Duodenal mucosa (tissue), 2 donors: Measurements from ENCODE around the gene OR5AN1.
"Not testable (repeated sequence)": the region's sequence is repeated elsewhere in the genome, so short reads cannot be mapped to it uniquely, and the experiment has no call there.

ENCODE experiments used
- H3K27ac ChIP-seq: one replicate; pipeline ENCODE4 v1.7.0; 2013; ENCODE audit warnings: low read depth, low read length
- H3K27me3 ChIP-seq, 2 donors: one replicate each; pipeline ENCODE4 v1.7.0; 2013; ENCODE audit warnings: low read length in 2 of 2, control low read depth in 1 of 2; ENCODE audit not compliant: insufficient read depth in 2 of 2, control insufficient read depth in 1 of 2
- H3K36me3 ChIP-seq, 2 donors: one replicate each; pipeline ENCODE4 v1.7.0; 2013; ENCODE audit warnings: low read length in 2 of 2, control low read depth in 1 of 2; ENCODE audit not compliant: insufficient read depth in 2 of 2, control insufficient read depth in 1 of 2
- H3K4me1 ChIP-seq, 2 donors: one replicate each; pipeline ENCODE4 v1.7.0; 2013; ENCODE audit warnings: low read length in 2 of 2, control low read depth in 1 of 2; ENCODE audit not compliant: insufficient read depth in 2 of 2, control insufficient read depth in 1 of 2
- H3K4me3 ChIP-seq, 2 donors: one replicate each; pipeline ENCODE4 v1.7.0; 2013; ENCODE audit warnings: low read length in 2 of 2, low read depth in 1 of 2
- H3K9ac ChIP-seq, 2 donors: one replicate each; pipeline ENCODE4 v1.7.0; 2013; ENCODE audit warnings: low read length in 2 of 2, low read depth in 1 of 2
- H3K9me3 ChIP-seq, 2 donors: one replicate each; pipeline ENCODE4 v1.7.0; 2013; ENCODE audit warnings: low read length in 2 of 2, control low read depth in 1 of 2; ENCODE audit not compliant: control insufficient read depth in 1 of 2

Gene OR5AN1

DNA sequence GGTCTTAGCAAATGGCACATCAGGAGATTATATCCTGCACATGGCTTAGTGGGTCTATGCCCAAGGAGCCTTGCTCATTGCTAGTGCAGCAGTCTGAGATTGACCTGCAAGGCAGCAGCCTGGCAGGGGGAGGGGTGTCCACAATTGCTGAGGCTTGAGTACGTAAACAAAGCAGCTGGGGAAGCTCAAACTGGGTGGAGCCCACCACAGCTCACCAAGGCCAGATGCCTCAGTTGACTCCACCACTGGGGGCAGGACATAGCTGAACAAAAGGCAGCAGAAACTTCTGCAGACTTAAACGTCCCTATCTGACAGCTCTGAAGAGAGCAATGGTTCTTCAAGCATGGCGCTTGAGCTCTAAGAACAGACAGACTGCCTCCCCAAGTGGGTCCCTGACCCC, 13.6 kb downstream of the OR5AN1 start:
- H3K4me1 ChIP-seq, H3K9ac ChIP-seq, H3K36me3 ChIP-seq: not testable (repeated sequence)

DNA sequence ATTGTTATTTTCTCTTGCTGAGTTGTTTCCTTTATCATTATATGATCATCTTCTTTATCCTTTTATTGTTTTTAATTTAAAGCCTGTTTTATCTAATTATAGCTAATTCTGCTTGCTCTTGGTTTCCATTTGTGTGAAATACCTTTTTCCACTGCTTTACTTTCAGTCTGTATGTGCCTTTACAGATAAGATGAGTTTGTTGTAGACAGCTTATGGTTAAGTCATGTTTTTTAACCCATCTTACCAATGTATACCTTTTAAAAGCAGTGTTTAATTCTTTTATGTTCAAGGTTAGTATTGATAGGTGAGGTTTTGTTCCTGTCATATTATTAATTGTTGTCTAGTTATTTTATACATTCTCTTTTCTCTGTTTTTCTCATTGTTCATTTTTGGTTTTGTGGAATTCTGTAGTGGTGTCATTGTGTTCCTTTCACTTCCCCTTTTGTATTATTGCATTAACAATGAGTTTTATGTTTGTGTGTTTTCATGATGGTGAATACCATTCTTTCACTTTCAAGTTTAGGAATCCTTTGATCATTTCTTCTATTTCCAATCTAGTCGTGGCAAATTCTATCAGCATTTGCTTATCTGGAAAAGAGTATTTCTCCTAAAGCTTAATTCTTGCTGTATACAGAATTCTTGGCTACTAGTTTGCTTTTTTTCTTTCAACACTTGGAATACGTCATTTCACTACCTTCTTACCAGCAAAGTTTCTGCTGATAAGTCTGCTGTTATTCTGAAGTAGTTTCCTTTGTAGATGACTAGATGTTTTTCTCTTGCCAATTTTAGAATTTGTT, 21.8 kb downstream of the OR5AN1 start:
- Histone ChIP-seq H3K27me3 (no peaks in the 10 kb centered on the region), H3K9ac (no peak overlapping the region), H3K4me3 (no peak overlapping the region), H3K4me1 (no peaks in the 10 kb centered on the region), H3K27ac (no peak overlapping the region), H3K36me3 (no peaks in the 10 kb centered on the region), H3K9me3 (no peaks in the 10 kb centered on the region)

More for the DNA sequence above, 13.6 kb downstream of the OR5AN1 start:
- not testable (repeated sequence) for H3K27me3 ChIP-seq, H3K27ac ChIP-seq, H3K9me3 ChIP-seq, H3K4me3 ChIP-seq

DNA sequence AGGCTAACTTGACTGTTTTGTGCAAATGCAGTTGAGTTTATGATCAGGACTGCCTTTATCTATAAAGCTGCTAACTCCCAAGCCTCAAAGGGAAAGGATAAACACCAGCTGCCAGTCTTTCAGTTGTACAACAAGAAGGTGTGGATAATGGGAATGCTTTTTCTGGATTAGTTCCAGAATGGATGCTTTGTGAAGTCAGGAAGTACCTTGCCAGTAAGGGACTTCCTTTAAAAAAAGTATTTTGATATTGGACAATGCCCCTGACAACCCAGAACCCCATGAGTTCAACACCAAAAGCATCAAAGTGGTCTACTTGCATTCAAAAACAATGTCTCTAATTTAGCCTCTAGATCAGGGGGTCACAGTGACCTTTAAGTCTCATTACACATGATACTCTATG, 35.5 kb downstream of the OR5AN1 start:
- Histone ChIP-seq H3K27me3 (no peaks in the 10 kb centered on the region), H3K4me1 (no peaks in the 10 kb centered on the region), H3K27ac (no peak overlapping the region), H3K9me3 (no peaks in the 10 kb centered on the region), H3K4me3 (no peak overlapping the region), H3K9ac (no peak overlapping the region), H3K36me3 (no peaks in the 10 kb centered on the region)

DNA sequence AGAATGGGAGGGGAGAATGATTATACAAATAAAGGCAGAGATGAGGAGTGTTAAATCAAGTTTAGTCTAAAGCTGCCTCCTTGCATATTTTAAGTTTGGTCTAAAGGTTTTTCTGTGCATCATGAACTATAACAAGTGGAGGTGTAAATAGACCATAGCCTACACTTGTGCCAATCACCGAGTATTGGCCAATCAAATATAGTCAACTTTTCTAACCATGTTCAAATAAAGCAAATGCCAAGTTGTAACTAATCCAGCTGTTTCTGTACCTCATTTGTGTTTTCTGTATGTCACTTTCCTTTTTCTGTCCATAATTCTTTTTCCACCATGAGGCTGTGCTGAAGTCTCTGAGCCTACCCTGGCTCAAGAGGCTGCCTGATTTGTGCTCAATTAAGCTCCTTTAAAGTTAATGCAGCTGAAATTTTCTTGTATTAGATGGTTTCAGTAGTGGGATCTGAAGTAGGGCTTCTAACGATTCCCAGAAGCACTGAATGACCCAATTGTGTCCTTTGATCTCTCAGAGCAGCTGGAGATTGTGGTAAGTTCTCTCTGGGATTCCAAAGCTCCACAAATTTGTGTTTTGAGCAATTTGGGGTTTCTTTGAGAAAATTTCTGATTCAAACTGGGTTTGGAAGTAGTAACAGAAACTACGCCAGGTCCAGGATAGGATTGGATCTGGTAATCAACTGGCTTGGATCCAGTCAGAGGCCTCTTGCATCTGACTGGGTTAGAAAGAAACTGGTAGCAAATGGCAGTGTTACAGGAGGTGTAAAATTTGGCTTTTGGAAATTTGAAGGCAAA, 42.0 kb downstream of the OR5AN1 start:
- H3K27ac ChIP-seq, result no peak overlapping the region
- no peaks in the 10 kb centered on the region for H3K36me3 ChIP-seq
- no peaks in the 10 kb centered on the region for H3K4me1 ChIP-seq
- peaks cover 6 to 13% of the 10 kb centered on the region in 2 donors for H3K9me3 ChIP-seq
- H3K9ac ChIP-seq, result no peak overlapping the region
- no peaks in the 10 kb centered on the region for H3K27me3 ChIP-seq
- no peak overlapping the region for H3K4me3 ChIP-seq

DNA sequence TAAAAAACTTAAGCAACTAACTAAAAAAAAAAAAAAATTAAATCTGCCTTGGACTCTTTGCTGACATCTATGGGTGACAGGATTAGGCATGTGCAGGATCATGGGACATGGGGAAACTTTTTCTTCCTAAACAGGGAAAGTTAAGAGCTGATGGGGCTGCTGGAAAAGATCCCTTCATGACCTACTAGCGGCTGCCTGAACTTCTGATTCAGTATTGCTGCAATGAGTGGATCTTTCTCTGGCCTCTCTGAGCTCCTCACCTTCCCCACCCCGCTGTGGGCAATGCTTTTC, 42.5 kb downstream of the OR5AN1 start:
- no peaks in the 10 kb centered on the region for H3K4me1 ChIP-seq
- no peaks in the 10 kb centered on the region for H3K36me3 ChIP-seq
- H3K27ac ChIP-seq, result no peak overlapping the region
- no peaks in the 10 kb centered on the region for H3K27me3 ChIP-seq
- H3K9me3 ChIP-seq, result peaks cover 6 to 13% of the 10 kb centered on the region in 2 donors
- H3K4me3 ChIP-seq, result no peak overlapping the region
- no peak overlapping the region for H3K9ac ChIP-seq

DNA sequence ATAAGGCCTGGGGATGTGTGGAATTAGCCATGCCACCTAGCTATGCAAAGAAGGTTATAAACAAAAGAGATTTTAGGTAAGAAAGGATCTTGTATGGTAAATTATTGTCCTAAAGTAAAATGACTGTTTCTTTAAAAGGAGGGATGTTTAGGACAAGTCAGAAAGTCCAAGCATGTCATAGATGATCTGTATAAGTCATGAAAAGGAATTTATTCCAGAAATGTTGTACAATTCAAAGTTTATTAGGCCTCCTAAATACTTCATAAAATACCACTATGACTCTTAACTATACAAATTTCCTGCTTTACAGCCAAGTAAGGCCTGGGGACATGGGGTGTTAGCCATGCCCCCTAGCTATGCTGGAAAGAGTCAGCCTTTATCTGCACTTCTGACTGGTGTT, 44.9 kb downstream of the OR5AN1 start:
- Histone ChIP-seq H3K27me3 (no peaks in the 10 kb centered on the region), H3K36me3 (no peaks in the 10 kb centered on the region), H3K4me1 (no peaks in the 10 kb centered on the region), H3K9me3 (peaks cover 9 to 13% of the 10 kb centered on the region in 2 donors), H3K4me3 (no peak overlapping the region), H3K9ac (no peak overlapping the region), H3K27ac (no peak overlapping the region)

DNA sequence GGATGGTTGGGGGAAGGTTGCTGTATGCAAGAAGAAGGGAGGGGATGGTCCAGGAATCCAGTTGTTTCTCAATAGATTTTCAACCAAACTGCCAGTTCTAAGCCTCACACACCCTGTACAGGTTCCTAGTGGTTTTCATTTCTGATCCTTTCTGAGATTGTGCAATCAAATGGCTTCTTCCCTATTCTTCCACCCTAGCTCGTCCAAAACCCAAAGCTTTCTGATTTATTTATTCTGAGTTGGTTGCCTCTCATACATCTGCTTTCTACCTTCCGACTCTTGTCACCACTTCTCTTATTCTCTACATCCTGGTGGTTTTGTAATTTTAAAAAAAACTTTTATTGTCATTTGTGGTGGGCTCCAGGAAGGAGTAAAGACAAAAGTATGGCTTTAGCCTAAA, 55.0 kb downstream of the OR5AN1 start:
- H3K4me3 ChIP-seq, result no peak overlapping the region
- H3K27me3 ChIP-seq, result no peaks in the 10 kb centered on the region
- H3K4me1 ChIP-seq, result no peaks in the 10 kb centered on the region
- H3K9ac ChIP-seq, result no peak overlapping the region
- peaks cover 6 to 9% of the 10 kb centered on the region in 2 donors for H3K9me3 ChIP-seq
- no peaks in the 10 kb centered on the region for H3K36me3 ChIP-seq
- H3K27ac ChIP-seq, result no peak overlapping the region

DNA sequence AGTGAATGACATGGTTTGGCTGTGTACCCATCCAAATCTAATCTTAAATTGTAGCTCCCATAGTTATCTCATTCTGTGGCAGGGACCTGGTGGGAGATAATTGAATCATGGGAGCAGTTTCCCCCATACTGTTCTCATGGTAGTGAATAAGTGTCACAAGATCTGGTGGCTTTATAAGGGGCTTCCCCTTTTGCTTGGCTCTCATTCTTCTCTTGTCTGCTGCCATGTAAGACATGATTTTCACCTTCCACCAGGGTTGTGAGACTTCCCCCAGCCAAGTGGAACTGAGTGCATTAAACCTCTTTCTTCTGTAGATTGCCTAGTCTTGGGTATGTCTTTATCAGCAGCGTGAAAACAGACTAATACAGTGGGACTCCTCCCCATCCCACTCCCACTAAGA, 56.4 kb downstream of the OR5AN1 start:
- no peaks in the 10 kb centered on the region for H3K27me3 ChIP-seq
- no peaks in the 10 kb centered on the region for H3K36me3 ChIP-seq
- H3K4me1 ChIP-seq, result no peaks in the 10 kb centered on the region
- H3K9ac ChIP-seq, result no peak overlapping the region
- no peak overlapping the region for H3K27ac ChIP-seq
- peaks cover 2 to 3% of the 10 kb centered on the region in 2 donors for H3K9me3 ChIP-seq
- no peak overlapping the region for H3K4me3 ChIP-seq

DNA sequence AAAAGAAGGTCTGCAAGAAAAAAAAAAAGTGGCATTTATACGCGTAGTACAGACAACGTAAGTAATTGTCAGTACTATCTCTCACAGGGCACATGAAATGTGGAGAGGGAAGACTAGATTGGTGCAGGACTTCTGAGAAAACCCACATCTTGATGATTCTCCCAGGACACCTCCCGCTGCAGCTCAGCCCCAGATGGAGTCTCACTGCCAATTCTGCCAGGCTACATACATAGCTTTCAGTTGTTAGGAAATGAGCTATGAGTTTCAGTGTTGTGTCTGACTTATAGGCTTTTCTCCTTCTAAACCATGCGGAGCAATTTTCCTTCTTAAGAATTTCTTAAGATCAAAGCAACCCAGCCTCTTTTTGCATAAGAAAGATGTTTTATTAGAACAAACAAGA, 57.9 kb downstream of the OR5AN1 start:
- Histone ChIP-seq H3K4me1 (no peaks in the 10 kb centered on the region), H3K9ac (no peak overlapping the region), H3K27ac (no peak overlapping the region), H3K27me3 (no peaks in the 10 kb centered on the region), H3K36me3 (no peaks in the 10 kb centered on the region), H3K9me3 (peaks cover 0 to 2% of the 10 kb centered on the region in 2 donors), H3K4me3 (no peak overlapping the region)

DNA sequence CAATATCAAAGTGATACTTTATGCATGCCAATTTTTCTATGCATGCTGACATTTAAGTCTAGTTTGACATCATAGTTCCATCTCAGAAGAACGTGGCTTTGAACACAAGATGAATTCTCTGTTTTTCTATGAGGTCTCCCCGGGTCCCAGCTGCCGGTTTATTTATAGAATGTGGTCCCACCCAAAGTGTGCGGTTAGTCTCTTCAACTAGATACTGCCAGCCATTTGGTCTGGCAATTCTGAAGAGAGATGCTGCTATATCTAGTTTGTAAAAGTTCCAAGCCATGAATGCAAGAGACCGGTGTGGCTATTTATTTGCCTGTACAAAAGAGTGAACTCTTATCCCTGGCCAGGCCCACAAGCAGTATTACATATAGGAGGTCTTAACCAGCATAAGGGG, 58.3 kb downstream of the OR5AN1 start:
- no peaks in the 10 kb centered on the region for H3K4me1 ChIP-seq
- H3K27ac ChIP-seq, result no peak overlapping the region
- H3K9me3 ChIP-seq, result peaks cover 0 to 2% of the 10 kb centered on the region in 2 donors
- H3K4me3 ChIP-seq, result no peak overlapping the region
- H3K9ac ChIP-seq, result no peak overlapping the region
- no peaks in the 10 kb centered on the region for H3K27me3 ChIP-seq
- no peaks in the 10 kb centered on the region for H3K36me3 ChIP-seq
